Ascending aorta (tissue), 2 donors: Measurements from ENCODE around the gene ATP6V1C2. TPM values are rescaled to one million over a fixed set of nuclear protein-coding genes. Genes with fewer than 3 reads are reported as not detected.

Source experiments
- DNase-seq, 2 donors: peaks; one replicate each; pipeline ENCODE4 v3.0.0-alpha.2; 2019; ENCODE audit warnings: low spot score in 2 of 2
- H3K27ac ChIP-seq, 2 donors: fragments of 200-600 bp; sonication (generic); one replicate each; pipeline ENCODE4 v1.5.1; 2016 to 2017; ENCODE audit warnings: mild to moderate bottlenecking in 1 of 2
- H3K27me3 ChIP-seq: fragments of 200-600 bp; sonication (generic); one replicate; pipeline ENCODE4 v1.5.1; 2017
- H3K36me3 ChIP-seq, 2 donors: fragments of 200-600 bp; sonication (generic); one replicate each; pipeline ENCODE4 v1.5.1; 2016
- H3K4me1 ChIP-seq, 2 donors: fragments of 200-600 bp; sonication (generic); one replicate each; pipeline ENCODE4 v1.5.1; 2016 to 2017; ENCODE audit warnings: mild to moderate bottlenecking in 1 of 2
- H3K4me3 ChIP-seq, 2 donors: fragments of 200-600 bp; sonication (generic); one replicate each; pipeline ENCODE4 v1.5.1; 2016 to 2017; ENCODE audit warnings: mild to moderate bottlenecking in 1 of 2
- H3K9me3 ChIP-seq, 2 donors: fragments of 200-600 bp; sonication (generic); one replicate each; pipeline ENCODE4 v1.5.1; 2016
- intact Hi-C: fragments of 100-400 bp; cut with DNase I; formaldehyde crosslinking; loops from one replicate; pipeline ENCODE4 v1.15.1; 2023
- total RNA-seq: library from RNA; depleted of rRNA; stranded (reverse); fragments of >200 nt; gene quantifications from one replicate; pipeline ENCODE4 v1.1.0, GENCODE V29; 2016
- TF ChIP-seq, protein P1 (sequence below), 3 experiments: fragments of 200-600 bp in 2 of 3; fragments of 450-650 bp in 1 of 3; sonication (generic) in 2 of 3; IDR thresholded peaks; one replicate each; pipeline ENCODE4 v1.5.1; 2016 to 2019; ENCODE audit warnings: antibody characterized with exemption in 3 of 3, mild to moderate bottlenecking in 1 of 3, moderate library complexity in 1 of 3

The ATP6V1C2 gene
- total RNA-seq, 1 donor from 2014 or later: 6.0 TPM

DNA sequence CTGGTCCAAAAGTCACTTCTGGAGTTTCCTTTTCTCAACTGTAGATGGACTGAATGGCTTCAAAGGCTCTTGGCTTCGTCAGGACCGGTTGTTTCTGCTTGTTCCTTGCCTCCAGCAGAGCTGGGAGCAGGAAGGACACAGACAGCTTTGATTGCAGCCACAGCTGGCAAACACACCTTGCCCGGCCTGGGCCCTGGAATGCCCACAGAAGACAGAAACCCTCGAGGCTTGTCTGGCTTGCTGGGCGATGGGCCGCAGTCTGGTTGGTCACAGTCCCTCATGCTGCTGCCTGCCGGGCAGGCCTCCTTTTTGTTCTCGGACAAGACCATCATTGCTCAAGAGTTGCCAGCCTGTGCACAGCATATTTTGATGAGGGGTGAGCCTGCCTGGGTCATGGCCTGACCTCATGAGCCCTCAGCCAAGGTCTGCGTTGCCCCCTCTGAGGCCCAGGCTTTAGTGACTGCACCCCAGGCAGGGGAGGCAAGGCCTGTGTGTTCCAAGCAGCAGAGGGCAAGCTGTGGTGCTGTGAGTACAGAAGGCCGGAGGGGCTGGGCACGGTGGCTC is 37.8 kb downstream of the ATP6V1C2 start:
- intact Hi-C loops: no loop called here
- TF ChIP-seq, protein P1, sequence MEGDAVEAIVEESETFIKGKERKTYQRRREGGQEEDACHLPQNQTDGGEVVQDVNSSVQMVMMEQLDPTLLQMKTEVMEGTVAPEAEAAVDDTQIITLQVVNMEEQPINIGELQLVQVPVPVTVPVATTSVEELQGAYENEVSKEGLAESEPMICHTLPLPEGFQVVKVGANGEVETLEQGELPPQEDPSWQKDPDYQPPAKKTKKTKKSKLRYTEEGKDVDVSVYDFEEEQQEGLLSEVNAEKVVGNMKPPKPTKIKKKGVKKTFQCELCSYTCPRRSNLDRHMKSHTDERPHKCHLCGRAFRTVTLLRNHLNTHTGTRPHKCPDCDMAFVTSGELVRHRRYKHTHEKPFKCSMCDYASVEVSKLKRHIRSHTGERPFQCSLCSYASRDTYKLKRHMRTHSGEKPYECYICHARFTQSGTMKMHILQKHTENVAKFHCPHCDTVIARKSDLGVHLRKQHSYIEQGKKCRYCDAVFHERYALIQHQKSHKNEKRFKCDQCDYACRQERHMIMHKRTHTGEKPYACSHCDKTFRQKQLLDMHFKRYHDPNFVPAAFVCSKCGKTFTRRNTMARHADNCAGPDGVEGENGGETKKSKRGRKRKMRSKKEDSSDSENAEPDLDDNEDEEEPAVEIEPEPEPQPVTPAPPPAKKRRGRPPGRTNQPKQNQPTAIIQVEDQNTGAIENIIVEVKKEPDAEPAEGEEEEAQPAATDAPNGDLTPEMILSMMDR (IDR thresholded peaks at IDR 0.05): no peak

DNA sequence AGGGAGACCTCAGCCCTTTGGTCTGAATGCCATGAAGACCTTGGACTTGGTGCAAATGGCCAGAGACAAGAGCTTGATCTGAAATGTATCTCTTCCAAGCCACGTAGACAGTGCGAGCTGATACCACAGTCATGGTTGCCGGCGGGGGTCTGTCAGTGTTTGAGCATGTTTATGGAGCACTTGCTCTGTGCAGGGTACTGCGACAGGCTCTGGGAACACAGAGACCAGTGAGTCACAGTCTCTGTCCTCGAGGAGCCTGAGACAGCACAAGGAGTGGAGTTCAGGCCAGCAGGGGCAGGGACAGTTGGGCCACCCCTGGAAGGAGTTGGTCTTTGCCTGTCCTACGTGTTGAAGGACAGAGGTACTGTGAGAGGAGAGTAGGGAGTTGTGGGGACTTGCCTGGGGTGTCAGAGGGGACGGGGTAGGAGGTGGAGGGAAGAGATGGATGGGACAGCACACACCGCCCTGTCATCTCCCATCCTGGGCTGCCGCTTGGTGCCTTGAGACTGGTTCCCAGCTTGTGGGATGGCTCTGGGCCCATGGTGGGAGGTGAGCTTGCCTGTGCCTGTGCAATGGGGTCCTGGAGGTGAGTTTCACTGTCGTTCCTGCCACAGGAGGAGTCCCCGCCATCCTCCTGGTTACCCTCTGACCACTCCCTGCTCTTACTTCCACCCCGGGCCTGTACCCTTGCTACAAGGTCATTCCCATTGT is 39.5 kb downstream of the ATP6V1C2 start:
- DNase-seq: no peak
- H3K27ac ChIP-seq: no peak overlapping the region
- no peak overlapping the region for H3K4me3 ChIP-seq
- H3K36me3 ChIP-seq: no peaks in the 10 kb centered on the region
- TF ChIP-seq, protein P1 (IDR thresholded peaks at IDR 0.05): no peak
- no peaks in the 10 kb centered on the region for H3K4me1 ChIP-seq
- no peaks in the 10 kb centered on the region for H3K27me3 ChIP-seq
- H3K9me3 ChIP-seq: no peaks in the 10 kb centered on the region
- intact Hi-C loops: no loop called here

More for the DNA sequence above, 37.8 kb downstream of the ATP6V1C2 start:
- H3K27me3 ChIP-seq: no peaks in the 10 kb centered on the region
- no peak for DNase-seq
- no peak overlapping the region for H3K4me3 ChIP-seq
- H3K4me1 ChIP-seq: no peaks in the 10 kb centered on the region
- H3K27ac ChIP-seq: no peak overlapping the region
- no peaks in the 10 kb centered on the region for H3K9me3 ChIP-seq
- H3K36me3 ChIP-seq: no peaks in the 10 kb centered on the region

DNA sequence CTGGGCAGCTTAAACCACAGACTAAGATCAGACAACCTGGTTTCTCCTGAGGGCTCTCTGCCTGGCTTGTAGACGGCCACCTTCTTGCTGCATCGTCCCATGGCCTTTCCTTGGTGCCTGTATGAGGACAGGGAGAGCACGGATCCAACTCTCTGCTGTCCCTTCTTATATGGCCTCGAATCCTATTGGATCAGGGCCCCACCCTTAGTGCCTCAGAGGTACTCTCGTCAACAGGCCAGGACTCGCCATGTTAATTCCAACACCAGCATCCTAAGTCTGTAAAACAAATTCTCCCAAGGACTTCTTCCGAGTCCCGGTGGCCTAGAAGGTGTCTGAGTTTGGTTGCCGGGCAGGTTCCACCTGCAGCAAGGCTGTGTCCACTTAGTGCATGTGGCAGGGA is 40.2 kb downstream of the ATP6V1C2 start:
- Histone ChIP-seq H3K9me3 (no peaks in the 10 kb centered on the region), H3K4me1 (no peaks in the 10 kb centered on the region), H3K4me3 (no peak overlapping the region), H3K27me3 (no peaks in the 10 kb centered on the region), H3K36me3 (no peaks in the 10 kb centered on the region), H3K27ac (no peak overlapping the region)
- no peak for DNase-seq
- TF ChIP-seq, protein P1 (IDR thresholded peaks at IDR 0.05): no peak
- intact Hi-C loops: no loop called here

DNA sequence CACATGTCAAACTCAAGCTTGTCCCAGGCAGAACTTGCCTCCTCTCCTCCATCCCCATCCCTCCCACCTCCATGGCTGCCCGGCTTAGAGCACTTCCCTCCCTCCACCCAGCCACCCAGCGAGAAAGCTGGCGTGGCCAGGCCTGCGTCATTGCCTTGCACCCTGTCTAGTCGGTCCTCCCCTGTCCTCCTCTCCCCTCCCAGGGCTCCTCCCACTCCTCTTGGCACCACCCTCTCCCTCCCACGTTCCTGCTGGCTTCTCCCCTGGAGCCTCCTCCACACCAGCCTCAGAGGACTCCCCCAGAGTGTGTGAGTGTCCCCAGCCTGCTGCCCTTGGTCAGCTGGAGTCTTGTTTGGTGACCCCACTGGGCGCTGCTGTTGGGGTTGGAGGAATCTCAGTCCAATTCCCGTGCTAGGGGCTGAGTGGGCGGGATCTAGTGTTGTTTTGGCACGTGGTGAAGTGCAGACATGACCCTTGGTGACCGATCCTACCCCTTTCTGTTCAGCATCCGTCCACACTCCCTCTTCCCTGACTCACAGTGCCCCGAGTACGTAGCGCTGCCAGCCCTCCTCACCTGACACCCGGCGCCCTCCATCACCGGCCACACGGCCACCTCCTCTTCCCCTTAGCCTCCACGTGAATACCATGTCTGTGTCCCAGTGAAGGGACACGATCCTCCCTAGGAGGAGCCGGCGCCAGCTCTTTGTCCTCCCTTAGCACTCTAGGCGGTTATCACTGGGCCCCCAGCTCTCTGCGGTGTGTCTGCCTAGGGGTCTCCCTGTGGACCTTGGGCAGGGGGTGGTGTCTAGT is 41.4 kb downstream of the ATP6V1C2 start:
- H3K4me3 ChIP-seq: no peak overlapping the region
- H3K27me3 ChIP-seq: no peaks in the 10 kb centered on the region
- no peaks in the 10 kb centered on the region for H3K9me3 ChIP-seq
- intact Hi-C loops: no loop called here
- DNase-seq: no peak
- no peaks in the 10 kb centered on the region for H3K36me3 ChIP-seq
- no peaks in the 10 kb centered on the region for H3K4me1 ChIP-seq
- H3K27ac ChIP-seq: no peak overlapping the region
- TF ChIP-seq, protein P1 (IDR thresholded peaks at IDR 0.05): no peak

GRCh38 chr2:10763461-10763800 is 42.0 kb downstream of the ATP6V1C2 start:
- H3K4me3 ChIP-seq: no peak overlapping the region
- no peaks in the 10 kb centered on the region for H3K9me3 ChIP-seq
- no peaks in the 10 kb centered on the region for H3K36me3 ChIP-seq
- DNase-seq: no peak
- H3K4me1 ChIP-seq: no peaks in the 10 kb centered on the region
- no peaks in the 10 kb centered on the region for H3K27me3 ChIP-seq
- TF ChIP-seq, protein P1 (IDR thresholded peaks at IDR 0.05): no peak
- no peak overlapping the region for H3K27ac ChIP-seq
- intact Hi-C loops: no loop called here
